ENCODE data around the gene KLHL15. TPM values are rescaled to one million over a fixed set of nuclear protein-coding genes. Genes with fewer than 3 reads are reported as not detected.

Gene KLHL15
- total RNA-seq, 1 experiment from 2014 or later: 12.0 TPM

- POLR2A ChIA-PET (ENCODE audit: low non-redundant PET): no interaction called here
- Histone ChIP-seq H3K27me3 (replicated peaks; ENCODE audit: insufficient read depth, low read depth, low read length, poor library complexity) (no peaks in the 10 kb centered on the region), H3K36me3 (ENCODE audit: insufficient read depth, low read length, poor library complexity, severe bottlenecking) (no peaks in the 10 kb centered on the region), H3K9me3 (ENCODE audit: low read depth, low read length, poor library complexity, severe bottlenecking) (no peaks in the 10 kb centered on the region), H3K4me3 (ENCODE audit: low read depth, low read length, poor library complexity, severe bottlenecking) (no peak overlapping the region), H3K27ac (ENCODE audit: low read depth, low read length, poor library complexity, severe bottlenecking) (no peak overlapping the region), H3K4me1 (ENCODE audit: insufficient read depth, low read length, poor library complexity, severe bottlenecking) (no peaks in the 10 kb centered on the region)
- BruUV-seq (replicated peaks): no TSS peak
- intact Hi-C loops (cut with micrococcal nuclease; ENCODE audit: unreplicated experiment): no loop called here
- no peak for DNase-seq (ENCODE audit: low spot score)
- CTCF ChIA-PET: no interaction called here
- no peak for TF ChIP-seq CTCF (conservative IDR thresholded peaks at IDR 0.05; ENCODE audit: low read depth, low read length)
- no peak for TF ChIP-seq EZH2 (IDR thresholded peaks at IDR 0.05; ENCODE audit: borderline replicate concordance, low read depth, low read length, poor library complexity, severe bottlenecking)
Measured at GRCh38 chrX:23999671-24000070, 27.3 kb downstream of the KLHL15 start.

GRCh38 chrX:23993012-23993633 is 33.9 kb downstream of the KLHL15 start:
- Histone ChIP-seq H3K4me1 (ENCODE audit: insufficient read depth, low read length, poor library complexity, severe bottlenecking) (peaks cover 4% of the 10 kb centered on the region), H3K9me3 (ENCODE audit: low read depth, low read length, poor library complexity, severe bottlenecking) (no peaks in the 10 kb centered on the region), H3K27ac (ENCODE audit: low read depth, low read length, poor library complexity, severe bottlenecking) (no peak overlapping the region), H3K36me3 (ENCODE audit: insufficient read depth, low read length, poor library complexity, severe bottlenecking) (peaks cover 8% of the 10 kb centered on the region), H3K27me3 (replicated peaks; ENCODE audit: insufficient read depth, low read depth, low read length, poor library complexity) (no peaks in the 10 kb centered on the region), H3K4me3 (ENCODE audit: low read depth, low read length, poor library complexity, severe bottlenecking) (no peak overlapping the region)
- DNase-seq (ENCODE audit: low spot score): no peak
- POLR2A ChIA-PET (ENCODE audit: low non-redundant PET): no interaction called here
- intact Hi-C loops (cut with micrococcal nuclease; ENCODE audit: unreplicated experiment): no loop called here
- TF ChIP-seq CTCF (conservative IDR thresholded peaks at IDR 0.05; ENCODE audit: low read depth, low read length): no peak
- no peak for TF ChIP-seq EZH2 (IDR thresholded peaks at IDR 0.05; ENCODE audit: borderline replicate concordance, low read depth, low read length, poor library complexity, severe bottlenecking)
- BruUV-seq (replicated peaks): no TSS peak
- CTCF ChIA-PET: no interaction called here

GRCh38 chrX:23992431-23992830 is 34.6 kb downstream of the KLHL15 start:
- BruUV-seq (replicated peaks): no TSS peak
- intact Hi-C loops (cut with micrococcal nuclease; ENCODE audit: unreplicated experiment): no loop called here
- POLR2A ChIA-PET (ENCODE audit: low non-redundant PET): interaction anchor here (0.7 kb wide), 1 partner anchor 40 kb away, joined by 3 read pairs; no protein-coding TSS in a partner anchor

More at GRCh38 chrX:23992431-23992830, 34.6 kb downstream of the KLHL15 start:
- no peak overlapping the region for H3K4me3 ChIP-seq (ENCODE audit: low read depth, low read length, poor library complexity, severe bottlenecking)
- no peaks in the 10 kb centered on the region for H3K27me3 ChIP-seq (replicated peaks; ENCODE audit: insufficient read depth, low read depth, low read length, poor library complexity)
- CTCF ChIA-PET: no interaction called here
- TF ChIP-seq CTCF (conservative IDR thresholded peaks at IDR 0.05; ENCODE audit: low read depth, low read length) (no peak), EZH2 (IDR thresholded peaks at IDR 0.05; ENCODE audit: borderline replicate concordance, low read depth, low read length, poor library complexity, severe bottlenecking) (no peak)
- H3K4me1 ChIP-seq (ENCODE audit: insufficient read depth, low read length, poor library complexity, severe bottlenecking): peaks cover 4% of the 10 kb centered on the region
- H3K27ac ChIP-seq (ENCODE audit: low read depth, low read length, poor library complexity, severe bottlenecking): no peak overlapping the region
- peaks cover 13% of the 10 kb centered on the region for H3K36me3 ChIP-seq (ENCODE audit: insufficient read depth, low read length, poor library complexity, severe bottlenecking)
- no peak for DNase-seq (ENCODE audit: low spot score)
- H3K9me3 ChIP-seq (ENCODE audit: low read depth, low read length, poor library complexity, severe bottlenecking): no peaks in the 10 kb centered on the region
